Lower lobe of right lung (tissue), 2 donors: ENCODE data around the gene PHF2. TPM values are rescaled to one million over a fixed set of nuclear protein-coding genes. Genes with fewer than 3 reads are reported as not detected.
A peak's percentile ranks its signal among the peaks of the same experiment; 100 is the strongest.

Experiments used
- ATAC-seq, 2 donors: fragments of 200-7000 bp; cut with Tn5 transposase; one replicate each; pipeline ENCODE4 v1.9.1; 2020 to 2022; ENCODE audit warnings: mild to moderate bottlenecking in 2 of 2, moderate library complexity in 2 of 2
- DNase-seq: peaks from one replicate; pipeline ENCODE4 v3.0.0-alpha.2; 2020
- H3K27ac ChIP-seq: fragments of 200-600 bp; one replicate; pipeline ENCODE4 v1.8.0; 2022
- H3K27me3 ChIP-seq: fragments of 200-600 bp; one replicate; pipeline ENCODE4 v1.8.0; 2022; ENCODE audit warnings: low read depth
- H3K36me3 ChIP-seq: fragments of 200-600 bp; one replicate; pipeline ENCODE4 v1.8.0; 2022; ENCODE audit warnings: mild to moderate bottlenecking
- H3K4me1 ChIP-seq: fragments of 200-600 bp; one replicate; pipeline ENCODE4 v1.8.0; 2022
- H3K4me3 ChIP-seq: fragments of 200-600 bp; one replicate; pipeline ENCODE4 v1.8.0; 2022; ENCODE audit warnings: mild to moderate bottlenecking
- H3K9me3 ChIP-seq: fragments of 200-600 bp; one replicate; pipeline ENCODE4 v1.8.0; 2022
- intact Hi-C: fragments of 100-400 bp; cut with DNase I; formaldehyde crosslinking; loops from one replicate; pipeline ENCODE4 v1.11.0; 2022
- total RNA-seq: library from RNA; stranded (reverse); fragmentation: NEBNext Ultra II Directional; extraction: Animal tissue kit (Norgen Biotek cat#: 25700); gene quantifications from one replicate; pipeline ENCODE4 v1.2.1, GENCODE V29; 2021
- TF ChIP-seq, protein P1 (sequence below): fragments of 200-600 bp; IDR thresholded peaks from one replicate; pipeline ENCODE4 v1.8.0; 2022; ENCODE audit warnings: antibody characterized with exemption, mild to moderate bottlenecking
- donor health status: DM: no; HTN: yes; CAD: no; lungs with severe emphysema.

The PHF2 gene
- total RNA-seq, 1 donor from 2014 or later: 39.1 TPM

DNA sequence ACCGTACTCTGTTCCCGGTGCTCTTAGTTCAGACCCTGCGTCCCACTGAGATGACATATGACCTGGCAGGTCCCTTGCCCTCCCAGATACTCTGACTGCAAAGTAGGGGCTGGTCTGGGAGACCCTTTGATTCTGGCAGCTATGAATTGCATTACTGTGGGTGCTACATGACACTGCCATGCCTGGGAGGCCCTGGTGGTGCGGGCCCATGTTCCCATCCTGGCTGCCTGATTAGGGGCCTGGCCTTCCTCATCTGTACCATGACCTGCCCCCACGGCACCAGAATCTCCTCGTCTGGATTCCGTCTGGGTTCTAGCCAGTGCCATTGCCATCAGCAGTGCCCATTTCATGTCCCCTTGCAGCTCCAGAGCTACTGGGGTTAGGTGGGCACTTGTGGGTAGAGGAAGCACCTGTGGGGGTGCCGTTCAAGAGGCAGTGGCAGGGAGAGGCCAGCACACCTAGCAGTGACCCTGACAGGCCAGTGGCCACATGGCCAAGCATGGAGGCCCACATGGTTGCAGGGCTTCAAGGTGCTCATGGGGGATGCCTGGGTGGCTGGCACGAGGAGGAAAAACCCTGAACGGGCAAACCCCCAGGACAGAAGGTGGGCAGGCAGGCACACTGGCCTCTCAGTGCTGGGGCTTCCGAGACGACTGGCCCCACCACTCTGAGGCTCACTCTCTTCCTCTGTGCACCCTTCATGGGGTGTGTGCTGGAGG lies 69.7 kb downstream of the PHF2 start:
- no peaks in the 10 kb centered on the region for H3K4me1 ChIP-seq
- no peak overlapping the region for H3K4me3 ChIP-seq
- no peaks in the 10 kb centered on the region for H3K27me3 ChIP-seq
- H3K36me3 ChIP-seq: peaks cover 85% of the 10 kb centered on the region
- TF ChIP-seq, protein P1, sequence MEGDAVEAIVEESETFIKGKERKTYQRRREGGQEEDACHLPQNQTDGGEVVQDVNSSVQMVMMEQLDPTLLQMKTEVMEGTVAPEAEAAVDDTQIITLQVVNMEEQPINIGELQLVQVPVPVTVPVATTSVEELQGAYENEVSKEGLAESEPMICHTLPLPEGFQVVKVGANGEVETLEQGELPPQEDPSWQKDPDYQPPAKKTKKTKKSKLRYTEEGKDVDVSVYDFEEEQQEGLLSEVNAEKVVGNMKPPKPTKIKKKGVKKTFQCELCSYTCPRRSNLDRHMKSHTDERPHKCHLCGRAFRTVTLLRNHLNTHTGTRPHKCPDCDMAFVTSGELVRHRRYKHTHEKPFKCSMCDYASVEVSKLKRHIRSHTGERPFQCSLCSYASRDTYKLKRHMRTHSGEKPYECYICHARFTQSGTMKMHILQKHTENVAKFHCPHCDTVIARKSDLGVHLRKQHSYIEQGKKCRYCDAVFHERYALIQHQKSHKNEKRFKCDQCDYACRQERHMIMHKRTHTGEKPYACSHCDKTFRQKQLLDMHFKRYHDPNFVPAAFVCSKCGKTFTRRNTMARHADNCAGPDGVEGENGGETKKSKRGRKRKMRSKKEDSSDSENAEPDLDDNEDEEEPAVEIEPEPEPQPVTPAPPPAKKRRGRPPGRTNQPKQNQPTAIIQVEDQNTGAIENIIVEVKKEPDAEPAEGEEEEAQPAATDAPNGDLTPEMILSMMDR: no peak
- DNase-seq (no peak), ATAC-seq (no peak)
- H3K27ac ChIP-seq: no peak overlapping the region
- intact Hi-C loops: no loop called here
- no peaks in the 10 kb centered on the region for H3K9me3 ChIP-seq

DNA sequence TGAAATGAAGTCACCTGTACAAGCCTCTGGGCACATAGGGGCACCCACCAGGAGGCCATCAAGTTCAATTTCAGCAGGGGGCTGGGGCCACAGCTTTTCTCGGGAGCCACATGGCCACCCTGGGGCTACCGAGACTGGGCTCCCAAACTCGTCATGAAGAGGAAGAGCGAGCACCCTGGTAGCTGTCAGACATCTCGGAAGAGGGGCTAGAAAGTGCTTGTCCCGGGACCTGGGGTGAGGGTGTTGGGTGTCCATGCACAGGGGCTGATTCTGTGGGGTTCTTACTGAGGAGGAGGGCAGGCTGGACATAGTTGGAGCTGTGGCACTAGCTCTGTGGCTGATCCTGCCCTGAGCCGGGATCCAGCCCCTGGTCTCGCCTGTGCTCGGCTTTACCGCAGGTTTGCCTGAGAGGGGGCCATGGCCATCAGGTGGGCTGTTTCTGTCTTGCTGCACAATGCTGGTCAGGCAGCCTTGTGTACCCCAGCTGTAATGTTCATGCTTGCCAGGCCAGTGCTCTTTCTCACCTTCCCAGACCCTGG lies 70.3 kb downstream of the PHF2 start:
- DNase-seq (no peak), ATAC-seq (no peak)
- TF ChIP-seq, protein P1: no peak

DNA sequence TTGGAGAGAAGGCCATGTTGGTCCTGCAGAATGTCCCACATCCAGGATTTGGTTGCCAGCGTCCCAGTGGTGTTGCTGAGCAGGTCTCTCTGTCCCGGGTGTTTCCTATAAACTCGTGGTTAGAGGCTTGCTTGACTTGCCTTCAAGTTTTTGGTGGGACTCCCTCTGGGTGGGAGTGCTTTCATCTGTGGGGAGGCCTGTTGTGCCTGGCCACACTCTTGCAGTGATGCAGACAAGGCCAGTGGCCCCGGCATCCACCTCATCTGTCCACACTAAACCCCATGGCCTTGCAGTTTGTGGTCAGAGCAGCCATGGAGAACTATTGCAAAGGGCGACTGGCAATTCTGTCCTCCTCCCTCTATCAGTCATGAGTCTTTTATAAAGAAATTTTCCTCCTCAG lies 71.8 kb downstream of the PHF2 start:
- H3K27ac ChIP-seq: no peak overlapping the region
- no peaks in the 10 kb centered on the region for H3K4me1 ChIP-seq
- no peak overlapping the region for H3K4me3 ChIP-seq
- TF ChIP-seq, protein P1: no peak
- peaks cover 92% of the 10 kb centered on the region for H3K36me3 ChIP-seq
- DNase-seq (no peak), ATAC-seq (no peak)
- no peaks in the 10 kb centered on the region for H3K9me3 ChIP-seq
- no peaks in the 10 kb centered on the region for H3K27me3 ChIP-seq
- intact Hi-C loops: no loop called here

More for the DNA sequence above, 70.3 kb downstream of the PHF2 start:
- intact Hi-C loops: no loop called here
- H3K27me3 ChIP-seq: no peaks in the 10 kb centered on the region
- H3K9me3 ChIP-seq: no peaks in the 10 kb centered on the region
- no peak overlapping the region for H3K4me3 ChIP-seq
- no peak overlapping the region for H3K27ac ChIP-seq
- H3K4me1 ChIP-seq: no peaks in the 10 kb centered on the region
- peaks cover 92% of the 10 kb centered on the region for H3K36me3 ChIP-seq

DNA sequence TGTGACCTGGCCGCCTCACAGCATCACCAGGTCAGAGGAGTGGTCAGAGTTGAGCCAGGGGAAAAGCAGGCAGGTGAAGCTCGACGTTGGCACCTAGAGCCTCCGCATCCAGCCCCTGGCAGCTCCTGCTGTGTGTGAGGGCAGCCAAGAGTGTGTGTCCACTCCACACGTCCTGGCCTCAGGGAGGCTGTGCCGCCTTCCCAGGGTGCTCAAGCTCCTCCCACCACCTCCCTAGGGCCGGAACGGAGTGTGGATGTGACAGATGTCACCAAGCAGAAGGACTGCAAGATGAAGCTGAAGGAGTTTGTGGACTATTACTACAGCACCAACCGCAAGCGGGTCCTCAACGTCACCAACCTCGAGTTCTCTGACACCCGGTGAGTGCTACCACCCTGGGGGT lies 72.5 kb downstream of the PHF2 start:
- Histone ChIP-seq H3K4me3 (no peak overlapping the region), H3K36me3 (peaks cover 92% of the 10 kb centered on the region), H3K27me3 (no peaks in the 10 kb centered on the region), H3K27ac (no peak overlapping the region), H3K9me3 (no peaks in the 10 kb centered on the region), H3K4me1 (no peaks in the 10 kb centered on the region)
- ATAC-seq (no peak), DNase-seq (no peak)
- intact Hi-C loops: no loop called here
- TF ChIP-seq, protein P1: no peak

DNA sequence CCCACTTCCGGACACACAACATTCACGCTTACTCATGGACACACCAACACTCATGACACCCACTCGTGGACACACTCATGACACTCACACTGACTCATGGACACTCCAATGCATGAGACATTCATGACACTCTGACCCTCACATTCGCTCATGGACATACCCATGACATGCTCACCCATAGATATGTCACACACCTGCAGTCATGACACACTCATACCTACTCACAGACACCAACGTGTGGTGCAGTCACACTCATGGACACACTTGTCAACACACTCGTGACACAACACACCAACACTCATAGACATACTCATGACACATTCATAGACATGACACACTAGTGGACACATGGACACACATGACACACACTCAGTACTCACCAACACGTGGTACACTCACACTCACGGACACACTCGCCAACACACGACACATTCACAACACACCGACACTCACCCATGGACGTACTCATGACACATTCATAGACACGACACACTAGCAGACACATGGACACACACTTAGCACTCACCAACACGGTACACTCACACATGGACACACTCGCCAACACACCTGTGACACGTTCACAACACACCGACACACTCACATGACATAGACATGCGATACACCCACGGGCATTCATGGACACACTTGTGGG lies 73.4 kb downstream of the PHF2 start:
- H3K4me3 ChIP-seq: no peak overlapping the region
- H3K4me1 ChIP-seq: no peaks in the 10 kb centered on the region
- H3K9me3 ChIP-seq: no peaks in the 10 kb centered on the region
- H3K27me3 ChIP-seq: no peaks in the 10 kb centered on the region
- intact Hi-C loops: no loop called here
- no peak overlapping the region for H3K27ac ChIP-seq
- TF ChIP-seq, protein P1: no peak
- ATAC-seq: no peak
- H3K36me3 ChIP-seq: peaks cover 92% of the 10 kb centered on the region
- DNase-seq: peak; percentile 11
